HG02571 (cell line): ENCODE results near the gene FLOT2.
A peak's percentile ranks its signal among the peaks of the same experiment; 100 is the strongest.
"Not testable (repeated sequence)": the region's sequence is repeated elsewhere in the genome, so short reads cannot be mapped to it uniquely, and the experiment has no call there.

Experiments
- ATAC-seq: cut with Tn5 transposase; IDR thresholded peaks from one replicate; pipeline ENCODE4 v1.9.1; 2021; ENCODE audit warnings: mild to moderate bottlenecking, moderate library complexity; ENCODE audit not compliant: unreplicated experiment

The FLOT2 gene

GRCh38 chr17:28853295-28853694 is 44.2 kb downstream of the FLOT2 start:
- no peak for ATAC-seq

GRCh38 chr17:28849281-28849680 is 48.3 kb downstream of the FLOT2 start:
- no peak for ATAC-seq

- not testable (repeated sequence) for ATAC-seq
Observed at GRCh38 chr17:28848667-28849066, 48.9 kb downstream of the FLOT2 start.

- ATAC-seq, result not testable (repeated sequence)
Observed at GRCh38 chr17:28846699-28847098, 50.8 kb downstream of the FLOT2 start.

- ATAC-seq, result no peak
Observed at GRCh38 chr17:28846231-28846630, 51.3 kb downstream of the FLOT2 start.

GRCh38 chr17:28843816-28844148 is 53.8 kb downstream of the FLOT2 start:
- ATAC-seq, result no peak

GRCh38 chr17:28842282-28843012 is 55.1 kb downstream of the FLOT2 start, which contains the start of gene FAM222B:
Gene FAM222B, minus strand, starts transcription at chr17:28842790. Its CDS starts 76,123 bp downstream, at chr17:28766667.
- ATAC-seq, result peak; percentile 71

- no peak for ATAC-seq
Observed at GRCh38 chr17:28841901-28842281, 55.6 kb downstream of the FLOT2 start.

- no peak for ATAC-seq
Observed at GRCh38 chr17:28839221-28839620, 58.3 kb downstream of the FLOT2 start.

- ATAC-seq, result not testable (repeated sequence)
Observed at GRCh38 chr17:28836541-28836940, 61.0 kb downstream of the FLOT2 start.

GRCh38 chr17:28834420-28834819 is 63.1 kb downstream of the FLOT2 start:
- ATAC-seq, result no peak
